H1 (cell line): ENCODE measurements around the gene TGFBR1. TPM values are rescaled to one million over a fixed set of nuclear protein-coding genes. Genes with fewer than 3 reads are reported as not detected.

Experiments used
- CTCF ChIA-PET: fragments of 300-600 bp; sonication (Branson Sonifier 250); formaldehyde crosslinking; loops from one replicate; lab custom pipeline; 2021; ENCODE audit not compliant: partially characterized antibody; lab: Charles Lee
- POLR2A ChIA-PET: fragments of 300-600 bp; sonication (Branson Sonifier 250); formaldehyde crosslinking; loops from one replicate; lab custom pipeline; 2021; ENCODE audit warnings: inconsistent platforms; ENCODE audit not compliant: partially characterized antibody; lab: Charles Lee
- DNase-seq, 2 experiments: peaks; one replicate each; pipeline versions ENCODE4 v3.0.0 to v3.0.0-alpha.2; 2010 to 2022; ENCODE audit warnings: low spot score in 2 of 2, low read depth in 1 of 2, mixed read lengths in 1 of 2
- FAIRE-seq: peaks from 2 replicates; lab custom pipeline; 2011; peaks lifted over from hg19 to GRCh38; lab: Jason Lieb, UNC
- H2AFZ ChIP-seq: 2 replicates; pipeline ENCODE4 v1.8.1; 2012; ENCODE audit warnings: low read length, inconsistent platforms
- H2AK5ac ChIP-seq: 2 replicates; pipeline ENCODE4 v1.6.1; 2013; ENCODE audit warnings: low read depth, low read length
- H2BK120ac ChIP-seq: replicated peaks from 2 replicates; pipeline ENCODE3; 2013; ENCODE audit warnings: low read depth, low read length, inconsistent platforms
- H2BK12ac ChIP-seq: 2 replicates; pipeline ENCODE4 v1.6.1; 2013; ENCODE audit warnings: low read depth, low read length
- H2BK15ac ChIP-seq: 2 replicates; pipeline ENCODE4 v1.6.1; 2013; ENCODE audit warnings: low read length
- H2BK20ac ChIP-seq: 2 replicates; pipeline ENCODE4 v1.6.1; 2013; ENCODE audit warnings: low read length
- H2BK5ac ChIP-seq: 2 replicates; pipeline ENCODE4 v1.6.1; 2013; ENCODE audit warnings: low read depth, low read length
- H3K14ac ChIP-seq: 2 replicates; pipeline ENCODE4 v1.6.1; 2013; ENCODE audit warnings: inconsistent platforms; ENCODE audit not compliant: insufficient read length
- H3K18ac ChIP-seq: 2 replicates; pipeline ENCODE4 v1.6.1; 2013; ENCODE audit warnings: low read length; ENCODE audit errors: extremely low read depth
- H3K23ac ChIP-seq: 2 replicates; pipeline ENCODE4 v1.6.1; 2013; ENCODE audit warnings: inconsistent platforms; ENCODE audit not compliant: insufficient read length
- H3K23me2 ChIP-seq: 2 replicates; pipeline ENCODE4 v1.6.1; 2013; ENCODE audit warnings: low read depth, low read length
- H3K27ac ChIP-seq: 2 replicates; pipeline ENCODE4 v1.6.1; 2011; ENCODE audit warnings: low read depth, low read length, inconsistent platforms
- H3K27me3 ChIP-seq, 4 experiments: replicated peaks in 1 of 4; 1 replicate in 1 of 4; 2 replicates in 3 of 4; pipeline versions ENCODE4 v1.6.1 to v1.8.1; 2011 to 2013; ENCODE audit warnings: low read length in 3 of 4, mild to moderate bottlenecking in 3 of 4, inconsistent platforms in 2 of 4, mixed read lengths in 2 of 4, moderate library complexity in 1 of 4; ENCODE audit not compliant: control insufficient read depth in 3 of 4, insufficient read depth in 3 of 4; ENCODE audit errors: extremely low read depth in 1 of 4
- H3K36me3 ChIP-seq, 4 experiments: 2 replicates each; pipeline versions ENCODE4 v1.6.1 to v1.8.1; 2011 to 2013; ENCODE audit warnings: mild to moderate bottlenecking in 4 of 4, low read length in 3 of 4, moderate library complexity in 2 of 4, control low read depth in 1 of 4, inconsistent platforms in 1 of 4; ENCODE audit not compliant: insufficient read depth in 4 of 4, control insufficient read depth in 2 of 4
- H3K4ac ChIP-seq: replicated peaks from 2 replicates; pipeline ENCODE3; 2013; ENCODE audit warnings: low read length, low read depth, mixed read lengths, inconsistent platforms; ENCODE audit not compliant: insufficient read length
- H3K4me1 ChIP-seq, 4 experiments: replicated peaks in 1 of 4; 1 replicate in 1 of 4; 2 replicates in 3 of 4; pipeline versions ENCODE4 v1.6.1 to v1.8.1; 2011 to 2013; ENCODE audit warnings: low read length in 3 of 4, inconsistent platforms in 2 of 4, mixed read lengths in 1 of 4; ENCODE audit not compliant: insufficient read depth in 4 of 4, control insufficient read depth in 3 of 4
- H3K4me2 ChIP-seq, 2 experiments: 2 replicates each; pipeline versions ENCODE4 v1.6.1 to v1.8.1; 2011 to 2013; ENCODE audit warnings: low read depth in 2 of 2, low read length in 2 of 2, control low read depth in 1 of 2, inconsistent platforms in 1 of 2, mild to moderate bottlenecking in 1 of 2; ENCODE audit not compliant: insufficient read depth in 1 of 2
- H3K4me3 ChIP-seq, 4 experiments: fragments of 200-600, 300-600 bp in 1 of 4; sonication (generic), shearing (Covaris generic), sonication (Bioruptor Twin) in 1 of 4; 2 replicates each; pipeline versions ENCODE4 v1.5.1 to v1.8.1; 2011 to 2016; ENCODE audit warnings: low read length in 4 of 4, low read depth in 3 of 4, control low read depth in 2 of 4, inconsistent platforms in 2 of 4, mild to moderate bottlenecking in 2 of 4, mixed read lengths in 1 of 4, moderate library complexity in 1 of 4; ENCODE audit not compliant: insufficient read depth in 2 of 4; ENCODE audit errors: extremely low read depth in 1 of 4
- H3K56ac ChIP-seq: replicated peaks from 2 replicates; pipeline ENCODE3; 2013; ENCODE audit warnings: low read depth, mild to moderate bottlenecking, mixed read lengths, low read length, inconsistent platforms; ENCODE audit not compliant: insufficient read length
- H3K79me1 ChIP-seq: 2 replicates; pipeline ENCODE4 v1.6.1; 2013; ENCODE audit warnings: low read depth, low read length, control low read depth
- H3K79me2 ChIP-seq, 2 experiments: 2 replicates each; pipeline versions ENCODE4 v1.6.1 to v1.8.1; 2012 to 2013; ENCODE audit warnings: low read length in 2 of 2, mild to moderate bottlenecking in 2 of 2, inconsistent platforms in 1 of 2; ENCODE audit not compliant: insufficient read depth in 2 of 2, control insufficient read depth in 1 of 2
- H3K9ac ChIP-seq, 4 experiments: replicated peaks in 1 of 4; 1 replicate in 1 of 4; 2 replicates in 3 of 4; pipeline versions ENCODE4 v1.6.1 to v1.8.1; 2011 to 2013; ENCODE audit warnings: low read depth in 3 of 4, low read length in 3 of 4, control low read depth in 2 of 4, mild to moderate bottlenecking in 2 of 4, moderate library complexity in 2 of 4, inconsistent platforms in 1 of 4; ENCODE audit errors: extremely low read depth in 1 of 4
- H3K9me3 ChIP-seq, 2 experiments: 2 replicates each; pipeline versions ENCODE4 v1.6.1 to v1.8.1; 2012 to 2013; ENCODE audit warnings: mild to moderate bottlenecking in 2 of 2, moderate library complexity in 2 of 2, control low read depth in 1 of 2, inconsistent platforms in 1 of 2, low read depth in 1 of 2, low read length in 1 of 2, mixed read lengths in 1 of 2; ENCODE audit not compliant: insufficient read depth in 2 of 2
- H4K20me1 ChIP-seq, 2 experiments: replicated peaks in 1 of 2; 2 replicates each; pipeline versions ENCODE3 to v1.8.1; 2011 to 2013; ENCODE audit warnings: inconsistent platforms in 2 of 2, low read length in 2 of 2, mild to moderate bottlenecking in 1 of 2; ENCODE audit not compliant: insufficient read depth in 2 of 2, control insufficient read depth in 1 of 2
- H4K5ac ChIP-seq: 2 replicates; pipeline ENCODE4 v1.6.1; 2013; ENCODE audit warnings: low read length, low read depth, mixed read lengths, inconsistent platforms; ENCODE audit not compliant: insufficient read length
- H4K8ac ChIP-seq: 2 replicates; pipeline ENCODE4 v1.8.0; 2013; ENCODE audit warnings: mild to moderate bottlenecking, moderate library complexity, low read length, inconsistent platforms; ENCODE audit not compliant: insufficient read depth; ENCODE audit errors: extremely low read depth
- H4K91ac ChIP-seq: replicated peaks from 2 replicates; pipeline ENCODE3; 2013; ENCODE audit warnings: low read length, mixed read lengths, inconsistent platforms; ENCODE audit not compliant: insufficient read length
- WGBS, 2 experiments: shearing (Covaris generic) in 1 of 2; methylation state at CpG; one replicate each; pipeline versions ENCODE4 v1.1.6 to v1.1.7; 2013 to 2015; ENCODE audit warnings: low lambda C conversion rate in 2 of 2, mixed read lengths in 2 of 2, inconsistent platforms in 1 of 2, low coverage in 1 of 2, missing lambda C conversion rate in 1 of 2; ENCODE audit not compliant: insufficient replicate concordance in 2 of 2, insufficient coverage in 1 of 2, insufficient read length in 1 of 2; ENCODE audit errors: extremely low coverage in 1 of 2, missing lambda C conversion rate in 1 of 2; 5-methylcytosine and 5-hydroxymethylcytosine counted together
- polyA plus RNA-seq, 7 experiments: library from polyadenylated mRNA; depleted of rRNA in 3 of 7; stranded (reverse) in 5 of 7; unstranded in 2 of 7; fragments of >200 nt in 5 of 7; fragments of 200-250 nt in 2 of 7; gene quantifications; 1 replicate in 5 of 7; 2 replicates in 1 of 7; 4 replicates in 1 of 7; pipeline versions ENCODE4 v1.2.1 to v1.2.3, GENCODE V29; 2011 to 2013; ENCODE audit warnings: missing spikeins in 2 of 7, mixed read lengths in 2 of 7
- total RNA-seq: library from RNA; stranded (reverse); fragmentation: NEBNext Ultra II Directional; extraction: Animal tissue kit (Norgen Biotek cat#: 25700); gene quantifications from 2 replicates; pipeline ENCODE4 v1.2.1, GENCODE V29; 2021

TGFBR1 gene
- total and polyA plus RNA-seq, 2 of the 8 experiments (the other 6 are each of a cell fraction or from before 2014, with no cell fraction given), result 16.8 to 52.4 TPM

- ChIA-PET POLR2A (no interaction called here), CTCF (interaction anchor here (0.6 to 9.4 kb wide), 8 partner anchors 10 to 127 kb away, joined by 3 to 105 read pairs (median 4); partner anchors contain the start of genes ALG2 and SEC61B)
- no peak for DNase-seq
- no peak overlapping the region for H2BK20ac ChIP-seq
- H3K4me2 ChIP-seq, result no peak overlapping the region
- H2BK120ac ChIP-seq, result no peak overlapping the region
- H2BK5ac ChIP-seq, result no peak overlapping the region
- no peak overlapping the region for H2BK12ac ChIP-seq
- H3K27ac ChIP-seq, result no peak overlapping the region
- H3K4me3 ChIP-seq, result no peak overlapping the region
- no peak overlapping the region for H4K91ac ChIP-seq
- H2BK15ac ChIP-seq, result no peak overlapping the region
- no peak overlapping the region for H2AK5ac ChIP-seq
- H3K23me2 ChIP-seq, result no peaks in the 10 kb centered on the region
- H3K14ac ChIP-seq, result no peak overlapping the region
- H3K4me1 ChIP-seq, result peaks cover 0 to 3% (median 1%) of the 10 kb centered on the region in 4 experiments; a peak in 2 of 7 replicates
- 91% methylated on average over 3 of the region's 3 CpGs; no CpG with 5 or more reads in 1 of the 2 experiments for WGBS, 2 experiments
- H4K20me1 ChIP-seq, result no peaks in the 10 kb centered on the region
- H3K36me3 ChIP-seq, result no peaks in the 10 kb centered on the region
- no peaks in the 10 kb centered on the region for H3K27me3 ChIP-seq
- no peak overlapping the region for H2AFZ ChIP-seq
- no peak overlapping the region for H3K4ac ChIP-seq
- no peaks in the 10 kb centered on the region for H3K79me2 ChIP-seq
- H4K8ac ChIP-seq, result no peak overlapping the region
- H4K5ac ChIP-seq, result no peak overlapping the region
- no peak overlapping the region for H3K9ac ChIP-seq
- H3K79me1 ChIP-seq, result no peaks in the 10 kb centered on the region
- no peaks in the 10 kb centered on the region for H3K9me3 ChIP-seq
- FAIRE-seq, result no peak
- no peak overlapping the region for H3K56ac ChIP-seq
- H3K23ac ChIP-seq, result no peak overlapping the region
- H3K18ac ChIP-seq, result no peak overlapping the region
Measured at GRCh38 chr9:99182356-99182755, 77.4 kb downstream of the TGFBR1 start.
